Femur (tissue), 1 donor: ENCODE data around the gene ZNF282.

Experiments
- DNase-seq: peaks from one replicate; pipeline ENCODE4 v3.0.0-alpha.2; 2017

ZNF282 gene

GRCh38 chr7:149194799-149195179 is 557 bp upstream of the ZNF282 start:
- no peak for DNase-seq

- no peak for DNase-seq
Observed at GRCh38 chr7:149196151-149196704, 882 bp downstream of the ZNF282 start.

- no peak for DNase-seq
Observed at GRCh38 chr7:149196705-149197171, 1.4 kb downstream of the ZNF282 start.

GRCh38 chr7:149197675-149198074 is 2.3 kb downstream of the ZNF282 start:
- no peak for DNase-seq

GRCh38 chr7:149198161-149198816 is 2.9 kb downstream of the ZNF282 start:
- no peak for DNase-seq

GRCh38 chr7:149199234-149199995 is 4.1 kb downstream of the ZNF282 start:
- no peak for DNase-seq

GRCh38 chr7:149202831-149203231 is 7.5 kb downstream of the ZNF282 start:
- no peak for DNase-seq

GRCh38 chr7:149205690-149206381 is 10.5 kb downstream of the ZNF282 start:
- no peak for DNase-seq

GRCh38 chr7:149207324-149208035 is 12.1 kb downstream of the ZNF282 start:
- DNase-seq, result no peak

- DNase-seq, result no peak
Observed at GRCh38 chr7:149209518-149210269, 14.3 kb downstream of the ZNF282 start.

GRCh38 chr7:149210551-149210950 is 15.2 kb downstream of the ZNF282 start:
- no peak for DNase-seq

- DNase-seq, result no peak
Observed at GRCh38 chr7:149214020-149214720, 18.8 kb downstream of the ZNF282 start.

- DNase-seq, result no peak
Observed at GRCh38 chr7:149216402-149216801, 21.1 kb downstream of the ZNF282 start.

GRCh38 chr7:149217570-149217969 is 22.2 kb downstream of the ZNF282 start:
- DNase-seq, result no peak

GRCh38 chr7:149218469-149219420 is 23.4 kb downstream of the ZNF282 start:
- no peak for DNase-seq

GRCh38 chr7:149220534-149220933 is 25.2 kb downstream of the ZNF282 start:
- DNase-seq, result no peak

- DNase-seq, result no peak
Observed at GRCh38 chr7:149223176-149223575, 27.8 kb downstream of the ZNF282 start.

GRCh38 chr7:149223761-149224160 is 28.4 kb downstream of the ZNF282 start:
- no peak for DNase-seq

GRCh38 chr7:149224352-149224751 is 29.0 kb downstream of the ZNF282 start:
- no peak for DNase-seq

- DNase-seq, result no peak
Observed at GRCh38 chr7:149225106-149225505, 29.8 kb downstream of the ZNF282 start.
